LNCAP (cell line): ENCODE data around the gene LCAT.

Experiments used
- CTCF ChIP-seq: fragments of 450-650 bp; IDR thresholded peaks from 2 replicates; pipeline ENCODE4 v1.5.1; 2017; ENCODE audit warnings: mild to moderate bottlenecking

LCAT gene

GRCh38 chr16:67965668-67966548, 22.0 kb upstream of the LCAT start:
- TF ChIP-seq CTCF: no peak

GRCh38 chr16:67964477-67965131, 20.7 kb upstream of the LCAT start:
- TF ChIP-seq CTCF: no peak

- TF ChIP-seq CTCF: no peak
Measured at GRCh38 chr16:67963662-67964321, 19.9 kb upstream of the LCAT start.

GRCh38 chr16:67963292-67963661, 19.4 kb upstream of the LCAT start:
- TF ChIP-seq CTCF: no peak

- no peak for TF ChIP-seq CTCF
Measured at GRCh38 chr16:67962135-67962534, 18.2 kb upstream of the LCAT start.

GRCh38 chr16:67961551-67961957, 17.6 kb upstream of the LCAT start:
- TF ChIP-seq CTCF: no peak

GRCh38 chr16:67959536-67960329, 15.8 kb upstream of the LCAT start:
- TF ChIP-seq CTCF: no peak
